Measurements from ENCODE around the gene HRAS.
A peak's percentile ranks its signal among the peaks of the same experiment; 100 is the strongest.

HRAS gene

GRCh38 chr11:567011-567628 lies 31.7 kb upstream of the HRAS start:
- DNase-seq = no peak

GRCh38 chr11:565921-566509 lies 30.6 kb upstream of the HRAS start:
- DNase-seq = no peak

- DNase-seq = no peak
Observed at GRCh38 chr11:563812-564578, 28.6 kb upstream of the HRAS start.

- DNase-seq = no peak
Observed at GRCh38 chr11:563066-563811, 27.9 kb upstream of the HRAS start.

GRCh38 chr11:562046-562645 lies 26.8 kb upstream of the HRAS start:
- DNase-seq = no peak

- DNase-seq = peak in 1 of 5 donors; percentile 32
Observed at GRCh38 chr11:561148-562003, 26.0 kb upstream of the HRAS start.

GRCh38 chr11:560305-561147 lies 25.1 kb upstream of the HRAS start, which contains the start of the genes LMNTD2 and RASSF7:
Gene LMNTD2 (minus strand): TSS chr11:560738. CDS start chr11:560716, 22 bp downstream.
Gene RASSF7 (plus strand): TSS chr11:560970. CDS start chr11:561769, 799 bp downstream.
- peak; percentile 92 to 96 (median 92) for DNase-seq

GRCh38 chr11:559712-560304 lies 24.4 kb upstream of the HRAS start:
- no peak for DNase-seq

- DNase-seq = no peak
Observed at GRCh38 chr11:559020-559620, 23.7 kb upstream of the HRAS start.

- no peak for DNase-seq
Observed at GRCh38 chr11:558503-558902, 23.1 kb upstream of the HRAS start.

GRCh38 chr11:557328-558132 lies 22.2 kb upstream of the HRAS start:
- no peak for DNase-seq

- DNase-seq = no peak
Observed at GRCh38 chr11:556662-557256, 21.4 kb upstream of the HRAS start.

- no peak for DNase-seq
Observed at GRCh38 chr11:555780-556661, 20.6 kb upstream of the HRAS start.

GRCh38 chr11:555227-555779 lies 19.9 kb upstream of the HRAS start:
- DNase-seq = no peak

GRCh38 chr11:554428-555226 lies 19.3 kb upstream of the HRAS start:
- DNase-seq = peak; percentile 65 to 78 (median 72)

GRCh38 chr11:553988-554340 lies 18.6 kb upstream of the HRAS start:
- DNase-seq = no peak

All from T-helper 1 cell (primary cell).